Neural crest cell (in vitro differentiated cells): ENCODE measurements around the gene PLCB3. TPM values are rescaled to one million over a fixed set of nuclear protein-coding genes. Genes with fewer than 3 reads are reported as not detected.

ENCODE experiments used
- DNase-seq: peaks from one replicate; pipeline ENCODE4 v3.0.0; 2021; ENCODE audit warnings: low read depth, mixed read lengths, low spot score
- H3K27ac Mint-ChIP-seq: one replicate; pipeline ENCODE4 v1.8.0; 2021; ENCODE audit warnings: mild to moderate bottlenecking, mixed read lengths; ENCODE audit not compliant: unreplicated experiment
- H3K27me3 Mint-ChIP-seq: 2 replicates; pipeline ENCODE4 v1.8.0; 2021; ENCODE audit warnings: low read depth, mild to moderate bottlenecking, mixed read lengths
- H3K36me3 Mint-ChIP-seq: 2 replicates; pipeline ENCODE4 v1.8.0; 2021; ENCODE audit warnings: low read depth, mild to moderate bottlenecking, mixed read lengths
- H3K4me1 Mint-ChIP-seq: 2 replicates; pipeline ENCODE4 v1.8.0; 2021; ENCODE audit warnings: mixed read lengths
- H3K4me3 Mint-ChIP-seq: one replicate; pipeline ENCODE4 v1.8.0; 2021; ENCODE audit warnings: mild to moderate bottlenecking, mixed read lengths
- H3K9me3 Mint-ChIP-seq: 2 replicates; pipeline ENCODE4 v1.8.0; 2021; ENCODE audit warnings: mixed read lengths
- total RNA-seq: library from RNA; stranded (reverse); gene quantifications from 2 replicates; pipeline ENCODE4 v1.2.1, GENCODE V29; 2021
- TF ChIP-seq, protein P1 (sequence below): fragments of 200-600 bp; sonication (generic); conservative IDR thresholded peaks from 2 replicates; pipeline ENCODE4 v1.5.0; 2021; ENCODE audit warnings: antibody characterized with exemption, mild to moderate bottlenecking

The PLCB3 gene
- total RNA-seq, 1 donor from 2014 or later, result 36.4 TPM

DNA sequence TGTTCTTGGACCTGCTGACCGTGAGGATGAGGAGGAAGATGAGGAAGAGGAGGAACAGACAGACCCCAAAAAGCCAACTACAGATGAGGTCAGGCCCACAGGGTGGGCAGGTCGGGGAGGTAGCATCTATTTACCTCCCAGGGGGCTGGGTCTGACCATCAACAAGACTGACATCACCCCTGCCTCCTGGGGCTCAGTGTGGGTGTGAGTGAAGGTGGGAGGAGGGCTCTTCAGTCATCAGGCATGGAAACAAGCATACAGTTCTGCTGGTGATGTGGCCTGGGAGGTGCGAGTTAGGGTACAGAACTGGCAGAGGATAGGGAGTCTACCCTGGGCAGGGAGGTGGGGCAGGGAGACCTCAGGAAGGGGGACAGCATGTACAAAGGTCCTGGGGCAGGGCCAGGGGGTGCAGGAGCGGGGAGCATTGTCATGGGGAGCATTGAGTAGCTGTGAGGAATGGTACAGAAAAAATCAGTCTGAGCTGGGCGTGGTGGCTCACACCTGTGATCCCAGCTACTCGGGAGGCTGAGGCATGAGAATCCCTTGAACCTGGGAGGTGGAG is 8.9 kb downstream of the PLCB3 start:
- Mint-ChIP-seq H3K9me3 (no peaks in the 10 kb centered on the region), H3K36me3 (peaks cover 15% of the 10 kb centered on the region), H3K27ac (no peak overlapping the region), H3K4me3 (peak overlapping the region; percentile 41), H3K4me1 (peaks cover 14% of the 10 kb centered on the region), H3K27me3 (no peaks in the 10 kb centered on the region)
- TF ChIP-seq, protein P1, sequence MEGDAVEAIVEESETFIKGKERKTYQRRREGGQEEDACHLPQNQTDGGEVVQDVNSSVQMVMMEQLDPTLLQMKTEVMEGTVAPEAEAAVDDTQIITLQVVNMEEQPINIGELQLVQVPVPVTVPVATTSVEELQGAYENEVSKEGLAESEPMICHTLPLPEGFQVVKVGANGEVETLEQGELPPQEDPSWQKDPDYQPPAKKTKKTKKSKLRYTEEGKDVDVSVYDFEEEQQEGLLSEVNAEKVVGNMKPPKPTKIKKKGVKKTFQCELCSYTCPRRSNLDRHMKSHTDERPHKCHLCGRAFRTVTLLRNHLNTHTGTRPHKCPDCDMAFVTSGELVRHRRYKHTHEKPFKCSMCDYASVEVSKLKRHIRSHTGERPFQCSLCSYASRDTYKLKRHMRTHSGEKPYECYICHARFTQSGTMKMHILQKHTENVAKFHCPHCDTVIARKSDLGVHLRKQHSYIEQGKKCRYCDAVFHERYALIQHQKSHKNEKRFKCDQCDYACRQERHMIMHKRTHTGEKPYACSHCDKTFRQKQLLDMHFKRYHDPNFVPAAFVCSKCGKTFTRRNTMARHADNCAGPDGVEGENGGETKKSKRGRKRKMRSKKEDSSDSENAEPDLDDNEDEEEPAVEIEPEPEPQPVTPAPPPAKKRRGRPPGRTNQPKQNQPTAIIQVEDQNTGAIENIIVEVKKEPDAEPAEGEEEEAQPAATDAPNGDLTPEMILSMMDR, result no peak
- no peak for DNase-seq

GRCh38 chr11:64261556-64262080 is 10.3 kb downstream of the PLCB3 start:
- Mint-ChIP-seq H3K36me3 (peaks cover 15% of the 10 kb centered on the region), H3K27ac (no peak overlapping the region)
- DNase-seq, result no peak

DNA sequence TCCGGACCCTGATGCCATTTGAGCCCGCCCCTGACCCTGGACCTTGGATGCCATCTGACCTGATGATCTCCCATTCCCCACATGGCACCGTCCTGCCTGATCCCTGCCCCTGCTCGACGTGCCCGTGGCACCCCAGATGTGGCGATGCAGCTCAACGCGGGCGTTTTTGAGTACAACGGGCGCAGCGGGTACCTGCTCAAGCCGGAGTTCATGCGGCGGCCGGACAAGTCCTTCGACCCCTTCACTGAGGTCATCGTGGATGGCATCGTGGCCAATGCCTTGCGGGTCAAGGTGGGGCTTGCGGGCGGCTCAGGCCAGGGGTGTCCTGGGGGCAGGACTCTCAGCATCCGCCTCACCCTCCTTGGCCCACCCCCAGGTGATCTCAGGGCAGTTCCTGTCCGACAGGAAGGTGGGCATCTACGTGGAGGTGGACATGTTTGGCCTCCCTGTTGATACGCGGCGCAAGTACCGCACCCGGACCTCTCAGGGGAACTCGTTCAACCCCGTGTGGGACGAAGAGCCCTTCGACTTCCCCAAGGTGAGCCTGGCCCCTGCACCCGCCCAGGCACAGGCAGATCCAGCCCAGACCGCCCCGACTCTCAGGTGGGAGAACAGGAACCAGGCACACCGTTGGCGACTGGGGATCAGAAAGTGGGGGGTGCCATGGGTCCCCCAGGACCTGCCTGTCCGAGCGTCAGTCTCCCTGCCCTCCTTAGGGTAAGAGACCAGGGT is 11.1 kb downstream of the PLCB3 start:
- Mint-ChIP-seq H3K4me3 (no peak overlapping the region), H3K36me3 (peaks cover 15% of the 10 kb centered on the region), H3K27me3 (no peaks in the 10 kb centered on the region), H3K27ac (no peak overlapping the region), H3K9me3 (no peaks in the 10 kb centered on the region), H3K4me1 (peaks cover 14% of the 10 kb centered on the region)
- DNase-seq, result no peak
- TF ChIP-seq, protein P1, result no peak

More at GRCh38 chr11:64261556-64262080, 10.3 kb downstream of the PLCB3 start:
- Mint-ChIP-seq H3K4me3 (no peak overlapping the region), H3K27me3 (no peaks in the 10 kb centered on the region), H3K4me1 (peaks cover 14% of the 10 kb centered on the region), H3K9me3 (no peaks in the 10 kb centered on the region)
- TF ChIP-seq, protein P1, result no peak

DNA sequence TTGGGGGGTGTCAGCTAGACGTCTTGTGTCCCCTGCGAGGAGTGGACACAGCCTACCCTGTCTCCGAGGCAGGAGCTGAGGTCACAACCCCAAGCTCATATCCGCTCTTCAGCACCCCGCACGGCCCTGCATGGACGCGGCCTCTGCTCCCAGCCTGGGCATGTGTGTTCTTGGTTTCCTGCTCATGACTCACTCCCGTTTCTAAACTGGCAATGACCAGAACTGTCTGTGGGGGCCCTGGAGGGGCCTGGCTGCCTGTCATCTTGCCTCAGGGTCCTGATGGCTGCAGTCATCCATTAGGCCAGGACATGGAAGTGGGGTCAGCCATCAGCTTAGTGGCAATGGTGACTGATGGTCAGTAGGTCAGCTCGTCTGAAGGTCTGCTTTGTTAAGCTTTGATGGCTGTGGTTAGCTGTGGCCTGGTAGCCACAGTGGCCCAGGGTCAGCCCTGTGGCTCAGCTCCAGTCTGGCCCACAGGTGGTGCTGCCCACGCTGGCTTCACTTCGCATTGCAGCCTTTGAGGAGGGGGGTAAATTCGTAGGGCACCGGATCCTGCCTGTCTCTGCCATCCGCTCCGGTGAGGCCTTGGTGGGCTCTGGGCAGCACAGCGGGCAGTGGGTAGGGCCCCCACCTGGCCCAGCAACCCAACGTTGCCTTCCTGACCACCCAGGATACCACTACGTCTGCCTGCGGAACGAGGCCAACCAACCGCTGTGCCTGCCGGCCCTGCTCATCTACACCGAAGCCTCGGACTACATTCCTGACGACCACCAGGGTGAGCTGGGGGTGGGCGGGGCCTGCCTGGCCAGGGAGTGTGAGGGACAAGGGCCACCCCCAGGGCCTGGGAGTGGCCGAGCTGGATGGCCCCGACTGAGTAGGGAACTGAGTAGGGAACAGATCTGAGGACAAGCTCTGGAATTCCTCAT is 12.0 kb downstream of the PLCB3 start:
- TF ChIP-seq, protein P1, result no peak
- Mint-ChIP-seq H3K9me3 (no peaks in the 10 kb centered on the region), H3K36me3 (peaks cover 13% of the 10 kb centered on the region), H3K4me1 (peaks cover 14% of the 10 kb centered on the region), H3K4me3 (peak overlapping the region; percentile 49), H3K27me3 (no peaks in the 10 kb centered on the region), H3K27ac (peak overlapping the region; percentile 97)
- no peak for DNase-seq

GRCh38 chr11:64263947-64264317 is 12.6 kb downstream of the PLCB3 start:
- Mint-ChIP-seq H3K4me3 (peak overlapping the region; percentile 38), H3K4me1 (peaks cover 18% of the 10 kb centered on the region), H3K36me3 (peaks cover 13% of the 10 kb centered on the region), H3K27me3 (no peaks in the 10 kb centered on the region), H3K9me3 (no peaks in the 10 kb centered on the region), H3K27ac (no peak overlapping the region)
- no peak for DNase-seq
- TF ChIP-seq, protein P1, result no peak
